Activated effector memory CD4-positive, alpha-beta T cell treated with Interleukin-2 at 50 U/mL for 16 hours (primary cell): ENCODE results near the gene DENND1A.
"Not testable (repeated sequence)": the region's sequence is repeated elsewhere in the genome, so short reads cannot be mapped to it uniquely, and the experiment has no call there.

Experiments
- DNase-seq: peaks from one replicate; pipeline ENCODE4 v3.0.0-alpha.2; 2020

Gene DENND1A

GRCh38 chr9:123761905-123762605 is 167.9 kb downstream of the DENND1A start:
- DNase-seq, result no peak

GRCh38 chr9:123757960-123758359 is 172.0 kb downstream of the DENND1A start:
- DNase-seq, result no peak

- DNase-seq, result no peak
These were observed 172.4 kb downstream of the DENND1A start for GRCh38 chr9:123757547-123757946.

GRCh38 chr9:123756484-123757106 is 173.3 kb downstream of the DENND1A start:
- DNase-seq, result no peak

GRCh38 chr9:123753669-123754258 is 176.2 kb downstream of the DENND1A start:
- no peak for DNase-seq

GRCh38 chr9:123753016-123753415 is 176.9 kb downstream of the DENND1A start:
- no peak for DNase-seq

GRCh38 chr9:123749580-123750202 is 180.2 kb downstream of the DENND1A start:
- DNase-seq, result no peak

- no peak for DNase-seq
These were observed 183.2 kb downstream of the DENND1A start for GRCh38 chr9:123746765-123747164.

GRCh38 chr9:123745933-123746332 is 184.0 kb downstream of the DENND1A start:
- no peak for DNase-seq

GRCh38 chr9:123745451-123745850 is 184.5 kb downstream of the DENND1A start:
- no peak for DNase-seq

- DNase-seq, result no peak
These were observed 186.2 kb downstream of the DENND1A start for GRCh38 chr9:123743737-123744136.

GRCh38 chr9:123742009-123742767 is 187.7 kb downstream of the DENND1A start:
- DNase-seq, result no peak

GRCh38 chr9:123741214-123741613 is 188.7 kb downstream of the DENND1A start:
- no peak for DNase-seq

GRCh38 chr9:123739902-123740301 is 190.0 kb downstream of the DENND1A start:
- no peak for DNase-seq

- DNase-seq, result no peak
These were observed 190.5 kb downstream of the DENND1A start for GRCh38 chr9:123739387-123739786.

GRCh38 chr9:123738648-123739047 is 191.3 kb downstream of the DENND1A start:
- no peak for DNase-seq

- no peak for DNase-seq
These were observed 194.6 kb downstream of the DENND1A start for GRCh38 chr9:123735376-123735775.

GRCh38 chr9:123728571-123728970 is 201.4 kb downstream of the DENND1A start:
- not testable (repeated sequence) for DNase-seq

- DNase-seq, result no peak
These were observed 202.6 kb downstream of the DENND1A start for GRCh38 chr9:123727332-123727731.

- DNase-seq, result no peak
These were observed 204.5 kb downstream of the DENND1A start for GRCh38 chr9:123725389-123725788.

- DNase-seq, result no peak
These were observed 205.6 kb downstream of the DENND1A start for GRCh38 chr9:123724211-123724796.

GRCh38 chr9:123723135-123723875 is 206.6 kb downstream of the DENND1A start:
- DNase-seq, result no peak
